B cell (primary cell): ENCODE measurements around the gene FBXL20. TPM values are rescaled to one million over a fixed set of nuclear protein-coding genes. Genes with fewer than 3 reads are reported as not detected.

Experiments used
- ATAC-seq: fragments of 200-7000 bp; cut with Tn5 transposase; one replicate; pipeline ENCODE4 v1.10.0; 2021; ENCODE audit warnings: low read depth, mild to moderate bottlenecking, moderate number of reproducible peaks, moderate library complexity
- CTCF ChIA-PET: fragments of 350-600 bp; sonication (Branson Sonifier 250); formaldehyde crosslinking; loops from one replicate; lab custom pipeline; 2021; ENCODE audit warnings: antibody characterized with exemption, inconsistent platforms; lab: Charles Lee
- POLR2A ChIA-PET: fragments of 350-600 bp; sonication (Branson Sonifier 250); formaldehyde crosslinking; loops from one replicate; lab custom pipeline; 2021; ENCODE audit warnings: antibody characterized with exemption; lab: Charles Lee
- DNase-seq: peaks from one replicate; pipeline ENCODE4 v3.0.0; 2013
- H2AFZ ChIP-seq: 2 replicates; pipeline ENCODE4 v1.6.1; 2012; ENCODE audit warnings: mild to moderate bottlenecking, low read depth, low read length; ENCODE audit not compliant: insufficient read depth, poor library complexity, severe bottlenecking
- H3K27ac ChIP-seq, 2 donors: 1 replicate in 1 of 2; 2 replicates in 1 of 2; pipeline ENCODE4 v1.5.1; 2012 to 2013; ENCODE audit warnings: low read length in 2 of 2, mild to moderate bottlenecking in 2 of 2, moderate library complexity in 1 of 2
- H3K27me3 ChIP-seq, 4 experiments: fragments of 200-600 bp in 1 of 4; sonication (generic) in 1 of 4; replicated peaks in 1 of 4; 1 replicate in 2 of 4; 2 replicates in 2 of 4; pipeline versions ENCODE4 v1.6.1 to v1.7.0; 2013 to 2016; ENCODE audit warnings: low read length in 3 of 4, mild to moderate bottlenecking in 2 of 4, mixed read lengths in 1 of 4, moderate library complexity in 1 of 4; ENCODE audit not compliant: insufficient read depth in 4 of 4, control insufficient read depth in 3 of 4; ENCODE audit errors: control extremely low read depth in 1 of 4
- H3K36me3 ChIP-seq, 2 experiments: replicated peaks in 1 of 2; 1 replicate in 1 of 2; 2 replicates in 1 of 2; pipeline versions ENCODE4 v1.6.1 to v1.7.1; 2013; ENCODE audit warnings: low read length in 1 of 2; ENCODE audit not compliant: insufficient read depth in 2 of 2, control insufficient read depth in 1 of 2; ENCODE audit errors: control extremely low read depth in 1 of 2, extremely low read depth in 1 of 2
- H3K4me1 ChIP-seq, 2 donors: fragments of 200-600 bp in 1 of 2; sonication (generic) in 1 of 2; 1 replicate in 1 of 2; 2 replicates in 1 of 2; pipeline versions ENCODE4 v1.5.1 to v1.6.1; 2013 to 2017; ENCODE audit warnings: low read length in 2 of 2; ENCODE audit not compliant: control insufficient read depth in 2 of 2, insufficient read depth in 2 of 2
- H3K4me2 ChIP-seq: replicated peaks from 2 replicates; pipeline ENCODE3; 2012; ENCODE audit warnings: mild to moderate bottlenecking, low read depth, low read length; ENCODE audit not compliant: poor library complexity, severe bottlenecking
- H3K4me3 ChIP-seq, 5 experiments: fragments of 200-600 bp in 1 of 5; sonication (generic) in 1 of 5; 1 replicate in 3 of 5; 2 replicates in 2 of 5; pipeline versions ENCODE4 v1.5.1 to v1.7.0; 2011 to 2016; ENCODE audit warnings: low read length in 4 of 5, mild to moderate bottlenecking in 4 of 5, low read depth in 2 of 5, control low read depth in 1 of 5, moderate library complexity in 1 of 5; ENCODE audit not compliant: insufficient read depth in 1 of 5; ENCODE audit errors: control extremely low read depth in 1 of 5, extremely low read depth in 1 of 5
- H3K79me2 ChIP-seq: fragments of 200-600 bp; sonication (generic); one replicate; pipeline ENCODE4 v1.6.0; 2016; ENCODE audit warnings: low read length; ENCODE audit not compliant: control insufficient read depth, insufficient read depth
- H3K9ac ChIP-seq: fragments of 200-600 bp; sonication (generic); 2 replicates; pipeline ENCODE4 v1.6.1; 2017; ENCODE audit warnings: mild to moderate bottlenecking, low read length, moderate library complexity
- H3K9me3 ChIP-seq, 3 donors: one replicate each; pipeline versions ENCODE4 v1.6.1 to v1.7.1; 2013; ENCODE audit warnings: low read length in 2 of 3; ENCODE audit not compliant: control insufficient read depth in 2 of 3, insufficient read depth in 1 of 3; ENCODE audit errors: control extremely low read depth in 1 of 3
- H4K20me1 ChIP-seq: 2 replicates; pipeline ENCODE4 v1.6.0; 2012; ENCODE audit warnings: mild to moderate bottlenecking, low read length; ENCODE audit not compliant: insufficient read depth, control insufficient read depth, poor library complexity, severe bottlenecking
- H3K27ac Mint-ChIP-seq: one replicate; pipeline ENCODE4 v1.8.0; 2021; ENCODE audit warnings: mixed read lengths
- H3K27me3 Mint-ChIP-seq: one replicate; pipeline ENCODE4 v1.8.0; 2021; ENCODE audit warnings: mixed read lengths
- H3K4me1 Mint-ChIP-seq: one replicate; pipeline ENCODE4 v1.8.0; 2021; ENCODE audit warnings: mixed read lengths
- H3K4me3 Mint-ChIP-seq: one replicate; pipeline ENCODE4 v1.8.0; 2021; ENCODE audit warnings: mixed read lengths
- H3K9me3 Mint-ChIP-seq: one replicate; pipeline ENCODE4 v1.8.0; 2022; ENCODE audit warnings: mixed read lengths; ENCODE audit not compliant: insufficient read depth
- CTCF ChIP-seq: fragments of 200-600 bp; IDR thresholded peaks from one replicate; pipeline ENCODE4 v1.8.0; 2022; ENCODE audit warnings: antibody characterized with exemption, mild to moderate bottlenecking
- EZH2 ChIP-seq: IDR thresholded peaks from 2 replicates; pipeline ENCODE4 v1.6.1; 2012; ENCODE audit warnings: borderline replicate concordance, low read depth, mild to moderate bottlenecking, moderate library complexity, low read length; ENCODE audit not compliant: insufficient read depth, poor library complexity, severe bottlenecking
- WGBS: methylation state at CpG from one replicate; pipeline ENCODE4 v1.1.5; 2013; ENCODE audit warnings: missing lambda C conversion rate; ENCODE audit not compliant: insufficient coverage; 5-methylcytosine and 5-hydroxymethylcytosine counted together
- intact Hi-C: fragments of 100-400 bp; cut with micrococcal nuclease; formaldehyde crosslinking; loops from one replicate; pipeline ENCODE4 v1.10.0; 2022
- polyA minus RNA-seq: library from RNA; depleted of rRNA, polyadenylated mRNA; stranded (reverse); fragments of >200 nt; gene quantifications from 2 replicates; pipeline ENCODE4 v1.2.3, GENCODE V29; 2012
- polyA plus RNA-seq: library from polyadenylated mRNA; depleted of rRNA; stranded (reverse); fragments of >200 nt; gene quantifications from 2 replicates; pipeline ENCODE4 v1.2.3, GENCODE V29; 2012
- total RNA-seq, 2 donors: library from RNA; stranded (reverse); fragments of 120-200 nt in 1 of 2; gene quantifications; 1 replicate in 1 of 2; 2 replicates in 1 of 2; pipeline versions ENCODE4 v1.2.3 to v1.2.4, GENCODE V29; 2013 to 2022

Gene FBXL20
- total RNA-seq = 36.2 and 38.1 TPM in 2 replicates
- total RNA-seq (2013) = 10.6 TPM
- polyA plus RNA-seq = 6.1 and 7.6 TPM in 2 replicates
- polyA minus RNA-seq = 16.5 and 18.7 TPM in 2 replicates

DNA sequence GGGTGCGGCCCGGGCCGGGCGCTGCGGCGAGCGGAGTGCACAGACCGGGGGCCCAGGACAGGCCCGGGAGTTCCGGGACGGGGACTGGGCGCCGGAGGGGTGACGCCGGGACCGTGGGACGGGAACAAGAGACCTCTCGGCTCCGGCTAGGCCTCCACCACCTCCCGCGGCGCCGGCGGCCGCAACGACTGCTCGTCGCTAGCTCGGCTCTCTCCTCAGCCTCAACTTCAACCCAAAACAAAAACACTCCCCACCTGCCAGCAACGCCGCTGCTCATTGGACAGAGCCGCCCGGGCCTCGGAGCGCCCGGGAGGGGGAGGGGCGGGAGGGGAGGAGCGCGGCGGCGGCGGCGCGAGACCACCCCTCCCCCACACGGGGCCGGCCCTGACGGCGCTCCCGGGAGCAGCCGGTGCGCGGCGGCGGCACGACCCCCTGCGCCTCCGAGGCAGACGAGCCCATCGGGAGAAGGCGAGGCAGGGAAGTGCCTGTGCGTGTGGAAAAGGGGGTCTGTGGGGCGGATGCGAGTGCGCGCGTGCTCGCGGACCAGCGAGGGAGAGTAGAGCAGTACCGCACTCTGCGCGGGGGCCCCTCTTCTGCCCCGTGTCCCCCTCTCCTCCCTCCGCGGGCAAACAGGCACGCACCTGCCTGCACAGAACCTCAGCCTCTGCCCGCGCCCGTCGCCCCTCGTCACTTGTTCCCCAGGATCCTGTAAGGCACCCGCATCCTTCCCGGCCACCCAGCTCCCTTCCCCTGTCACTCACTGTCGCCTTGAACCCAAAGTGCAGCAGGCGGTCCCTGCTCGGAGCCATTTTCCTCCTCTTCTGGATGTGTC lies at the start of gene FBXL20:
FBXL20 (minus strand) TSS at position 215 of the 832 bp plus-strand sequence. CDS start 224 bp downstream, outside the sequence.
- Histone ChIP-seq H2AFZ (peak within 1 kb of the TSS; percentile 94), H3K79me2 (peaks cover 54% of the 10 kb centered on the region), H3K36me3 (peaks cover 0 to 3% of the 10 kb centered on the region in 2 experiments), H3K9me3 (no peaks in the 10 kb centered on the region), H3K4me2 (peak within 1 kb of the TSS; percentile 91), H3K9ac (peak within 1 kb of the TSS; percentile 96), H3K27ac (peak within 1 kb of the TSS; percentile 52 to 88), H3K4me1 (peaks cover 14 to 15% of the 10 kb centered on the region in 2 donors), H3K27me3 (no peaks in the 10 kb centered on the region), H3K4me3 (peak within 1 kb of the TSS; percentile 63 to 90 (median 88)), H4K20me1 (peaks cover 24% of the 10 kb centered on the region)
- no peaks in the 10 kb centered on the region for H3K27me3 Mint-ChIP-seq
- DNase-seq (peak; percentile 95), ATAC-seq (peak; percentile 76)
- ChIA-PET CTCF (interaction anchor here (1.8 kb wide), 1 partner anchor 194 kb away, joined by 6 read pairs; no protein-coding TSS in a partner anchor), POLR2A (interaction anchor here (0.7 kb wide), 1 partner anchor 165 kb away, joined by 3 read pairs; no protein-coding TSS in a partner anchor)
- H3K27ac Mint-ChIP-seq = peak within 1 kb of the TSS; percentile 96
- peak within 1 kb of the TSS; percentile 91 for H3K4me3 Mint-ChIP-seq
- TF ChIP-seq EZH2 (no peak), CTCF (no peak)
- no peaks in the 10 kb centered on the region for H3K9me3 Mint-ChIP-seq
- WGBS = under 1% methylated on average over 65 of the region's 86 CpGs
- intact Hi-C loops = loop anchor here (1.0 to 10.0 kb wide), 5 partner anchors 49 to 583 kb away; partner anchors contain the start of genes CDK12, MED1, PSMD3 and RPL19
- peaks cover 24% of the 10 kb centered on the region for H3K4me1 Mint-ChIP-seq
